Measurements from ENCODE around the gene GNPTG.

Gene GNPTG

GRCh38 chr16:1401758-1402154 is 50.0 kb downstream of the GNPTG start:
- no peak for DNase-seq

GRCh38 chr16:1403036-1403435 is 51.3 kb downstream of the GNPTG start:
- DNase-seq = no peak

- DNase-seq = no peak
These were observed 52.0 kb downstream of the GNPTG start for GRCh38 chr16:1403733-1404132.

GRCh38 chr16:1407753-1408152 is 56.0 kb downstream of the GNPTG start:
- no peak for DNase-seq

GRCh38 chr16:1408171-1408837 is 56.6 kb downstream of the GNPTG start:
- peak; percentile 93 for DNase-seq

- no peak for DNase-seq
These were observed 61.1 kb downstream of the GNPTG start for GRCh38 chr16:1412847-1413246.
